Activated T-cell treated with anti-CD3 and anti-CD28 coated beads, Interleukin-2, amount 50 U/mL, for 72 hours (primary cell): ENCODE results near the gene GPC6. TPM values are rescaled to one million over a fixed set of nuclear protein-coding genes. Genes with fewer than 3 reads are reported as not detected.

Experiments
- ATAC-seq, 2 donors: fragments of 150-1000 bp; cut with Tn5 transposase; replicated peaks in 1 of 2; 2 replicates each; pipeline ENCODE4 v1.10.0; 2021; ENCODE audit warnings: moderate library complexity in 2 of 2, mild to moderate bottlenecking in 1 of 2
- DNase-seq, 2 donors: peaks; one replicate each; pipeline ENCODE4 v3.0.0; 2021 to 2022; ENCODE audit warnings: mixed read lengths in 1 of 2
- H3K27ac Mint-ChIP-seq: one replicate; pipeline ENCODE4 v1.8.0; 2022; ENCODE audit warnings: mild to moderate bottlenecking, moderate library complexity, mixed read lengths
- H3K27me3 Mint-ChIP-seq: one replicate; pipeline ENCODE4 v1.8.0; 2022; ENCODE audit warnings: low read depth, mixed read lengths
- H3K36me3 Mint-ChIP-seq, 2 donors: one replicate each; pipeline ENCODE4 v1.8.0; 2022; ENCODE audit warnings: mixed read lengths in 2 of 2, mild to moderate bottlenecking in 1 of 2; ENCODE audit not compliant: insufficient read depth in 2 of 2
- H3K4me1 Mint-ChIP-seq: one replicate; pipeline ENCODE4 v1.8.0; 2022; ENCODE audit warnings: low read depth, mixed read lengths
- H3K4me3 Mint-ChIP-seq, 2 donors: one replicate each; pipeline ENCODE4 v1.8.0; 2022; ENCODE audit warnings: mild to moderate bottlenecking in 2 of 2, mixed read lengths in 2 of 2, moderate library complexity in 2 of 2
- H3K9me3 Mint-ChIP-seq, 2 donors: one replicate each; pipeline ENCODE4 v1.8.0; 2022; ENCODE audit warnings: mixed read lengths in 2 of 2
- total RNA-seq, 2 donors: library from RNA; stranded (reverse); gene quantifications; one replicate each; pipeline ENCODE4 v1.2.3, GENCODE V29; 2022

Gene GPC6
- total RNA-seq, 2 donors from 2014 or later = not detected

GRCh38 chr13:93762708-93763426 is 536.3 kb downstream of the GPC6 start:
- DNase-seq = no peak
- Mint-ChIP-seq H3K36me3 (no peaks in the 10 kb centered on the region), H3K9me3 (peaks cover 2 to 4% of the 10 kb centered on the region in 2 donors), H3K4me3 (no peak overlapping the region), H3K27me3 (peaks cover 7% of the 10 kb centered on the region), H3K4me1 (no peaks in the 10 kb centered on the region), H3K27ac (no peak overlapping the region)
- ATAC-seq = no peak

DNA sequence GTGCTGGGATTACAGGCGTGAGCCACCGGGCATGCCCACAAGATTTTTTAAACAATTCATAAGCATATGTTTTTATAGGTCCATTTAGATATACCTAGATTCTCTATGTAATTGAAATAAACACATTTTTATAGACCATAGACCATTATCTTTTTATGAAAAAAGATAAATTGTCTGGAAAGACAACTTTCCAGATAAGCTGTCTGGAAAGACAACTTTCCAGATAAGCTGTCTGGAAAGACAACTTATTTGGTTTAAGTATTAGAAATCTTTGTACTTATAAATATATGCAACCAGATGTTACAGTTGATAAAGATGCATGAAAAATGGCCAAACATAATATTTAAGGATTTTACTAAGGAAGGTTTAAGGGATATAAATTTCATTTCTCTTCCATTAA is 538.5 kb downstream of the GPC6 start:
- Mint-ChIP-seq H3K27me3 (peaks cover 13% of the 10 kb centered on the region), H3K4me1 (no peaks in the 10 kb centered on the region), H3K9me3 (peaks cover 2 to 4% of the 10 kb centered on the region in 2 donors), H3K36me3 (no peaks in the 10 kb centered on the region), H3K4me3 (no peak overlapping the region), H3K27ac (no peak overlapping the region)
- DNase-seq = no peak
- no peak for ATAC-seq

DNA sequence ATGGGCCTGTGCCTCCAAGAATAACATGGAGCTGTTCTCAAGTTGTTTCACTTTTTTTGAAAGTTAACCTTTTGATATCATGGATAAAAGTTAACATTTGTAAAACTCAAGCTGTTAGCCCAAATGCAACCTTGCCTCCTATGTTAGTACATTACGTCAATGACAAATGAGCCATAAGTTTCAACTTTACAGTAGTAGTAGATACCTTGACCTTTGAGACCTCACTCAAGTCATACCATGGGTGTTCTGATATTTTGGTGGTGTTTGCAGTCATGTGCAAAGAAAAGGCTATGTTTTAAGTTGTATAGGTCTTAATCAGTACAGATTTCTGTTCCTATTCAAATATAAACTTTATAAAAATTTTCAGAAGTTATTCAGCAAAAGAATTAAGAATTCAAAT is 539.2 kb downstream of the GPC6 start:
- Mint-ChIP-seq H3K4me3 (no peak overlapping the region), H3K9me3 (peaks cover 2 to 4% of the 10 kb centered on the region in 2 donors), H3K4me1 (no peaks in the 10 kb centered on the region), H3K27me3 (peaks cover 18% of the 10 kb centered on the region), H3K27ac (no peak overlapping the region), H3K36me3 (no peaks in the 10 kb centered on the region)
- ATAC-seq = no peak
- DNase-seq = no peak

DNA sequence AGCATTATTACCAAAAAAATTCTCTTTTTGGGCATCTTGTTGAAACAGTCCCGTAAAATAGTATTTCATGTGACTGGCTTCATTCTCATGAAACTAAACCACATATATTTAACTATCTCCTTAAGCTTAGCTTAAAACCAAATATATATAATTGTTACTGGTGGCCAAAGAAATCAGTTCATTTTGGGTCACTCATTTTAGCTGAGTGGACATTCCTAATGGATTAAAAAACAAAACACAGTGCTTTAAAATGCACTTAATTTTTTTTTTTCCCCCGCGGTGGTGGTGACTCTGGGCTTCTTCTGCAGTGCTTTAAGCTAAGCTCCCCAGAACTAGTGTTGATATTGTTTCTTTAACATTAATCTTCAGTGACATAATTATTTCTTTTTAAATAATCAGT is 540.1 kb downstream of the GPC6 start:
- Mint-ChIP-seq H3K4me3 (no peak overlapping the region), H3K27ac (no peak overlapping the region), H3K27me3 (peaks cover 21% of the 10 kb centered on the region), H3K4me1 (no peaks in the 10 kb centered on the region), H3K9me3 (peaks cover 2 to 4% of the 10 kb centered on the region in 2 donors), H3K36me3 (no peaks in the 10 kb centered on the region)
- no peak for DNase-seq
- no peak for ATAC-seq

DNA sequence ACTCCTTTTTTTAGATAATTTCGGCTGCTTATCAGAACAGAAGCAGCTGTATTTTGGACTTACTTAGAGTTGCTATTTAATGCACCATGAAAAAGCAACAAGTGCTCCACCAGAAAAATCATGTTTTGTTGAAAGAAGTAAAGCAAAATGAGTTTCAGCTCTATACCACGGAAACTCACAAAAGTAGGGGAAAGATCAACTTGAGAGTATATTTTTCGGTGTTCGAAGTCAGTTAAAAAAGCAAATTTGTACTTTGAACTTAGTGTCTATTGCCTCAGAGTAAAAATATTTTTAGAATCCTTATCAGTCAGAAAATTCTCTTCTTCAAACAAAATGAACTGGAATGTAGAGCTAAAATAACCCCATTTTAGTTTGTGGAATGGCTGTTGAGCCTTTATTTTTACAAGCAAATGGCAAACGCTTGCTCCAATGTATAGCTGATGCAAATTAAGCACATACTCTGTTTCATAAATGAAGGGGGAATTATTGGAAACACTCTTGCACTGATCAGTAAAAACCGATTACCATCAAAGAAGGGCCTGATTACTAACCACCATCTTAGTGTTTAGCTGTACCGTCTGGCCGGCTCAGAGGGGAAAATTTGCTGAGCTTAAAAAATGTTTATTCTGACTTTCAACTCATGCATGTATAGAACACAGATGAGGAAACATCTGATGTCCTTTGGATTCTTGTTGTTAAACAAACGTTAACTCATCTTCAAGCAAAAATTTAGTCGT is 540.7 kb downstream of the GPC6 start:
- ATAC-seq (no peak), DNase-seq (no peak)
- no peaks in the 10 kb centered on the region for H3K36me3 Mint-ChIP-seq
- peaks cover 0 to 4% of the 10 kb centered on the region in 2 donors for H3K9me3 Mint-ChIP-seq
- peaks cover 21% of the 10 kb centered on the region for H3K27me3 Mint-ChIP-seq
- H3K4me3 Mint-ChIP-seq = no peak overlapping the region
- no peak overlapping the region for H3K27ac Mint-ChIP-seq
- no peaks in the 10 kb centered on the region for H3K4me1 Mint-ChIP-seq

GRCh38 chr13:93767917-93768409 is 541.4 kb downstream of the GPC6 start:
- no peak overlapping the region for H3K27ac Mint-ChIP-seq
- no peak overlapping the region for H3K4me3 Mint-ChIP-seq
- no peak for DNase-seq
- H3K4me1 Mint-ChIP-seq = no peaks in the 10 kb centered on the region
- peaks cover 24% of the 10 kb centered on the region for H3K27me3 Mint-ChIP-seq
- H3K36me3 Mint-ChIP-seq = no peaks in the 10 kb centered on the region
- peaks cover 0 to 4% of the 10 kb centered on the region in 2 donors for H3K9me3 Mint-ChIP-seq
- ATAC-seq = no peak

- H3K9me3 Mint-ChIP-seq = no peaks in the 10 kb centered on the region
- no peak for DNase-seq
- no peak overlapping the region for H3K4me3 Mint-ChIP-seq
- H3K27me3 Mint-ChIP-seq = peaks cover 24% of the 10 kb centered on the region
- no peaks in the 10 kb centered on the region for H3K4me1 Mint-ChIP-seq
- ATAC-seq = no peak
- no peaks in the 10 kb centered on the region for H3K36me3 Mint-ChIP-seq
- no peak overlapping the region for H3K27ac Mint-ChIP-seq
These were observed 542.5 kb downstream of the GPC6 start for GRCh38 chr13:93769101-93769500.

DNA sequence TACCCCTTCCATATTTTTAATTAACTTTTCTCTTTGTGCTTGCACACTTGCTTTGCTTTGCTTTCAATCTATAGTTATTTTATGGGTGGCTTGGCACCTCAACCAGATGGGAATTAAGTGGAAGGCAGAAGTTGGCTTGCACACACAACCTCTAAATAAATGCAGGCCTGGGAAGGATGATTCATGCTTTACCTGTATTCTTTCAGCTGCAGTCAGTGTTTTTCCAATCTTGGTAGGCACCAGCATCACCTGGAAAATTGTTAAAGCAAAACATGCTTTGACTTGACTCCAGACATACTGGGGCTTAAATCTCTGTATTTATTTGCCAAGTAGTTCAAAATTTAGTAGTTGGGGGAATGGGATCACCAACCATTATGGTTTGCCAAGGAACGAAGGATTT is 543.0 kb downstream of the GPC6 start:
- Mint-ChIP-seq H3K4me3 (no peak overlapping the region), H3K4me1 (no peaks in the 10 kb centered on the region), H3K27ac (no peak overlapping the region), H3K36me3 (no peaks in the 10 kb centered on the region), H3K9me3 (no peaks in the 10 kb centered on the region), H3K27me3 (peaks cover 28% of the 10 kb centered on the region)
- ATAC-seq (no peak), DNase-seq (no peak)

- no peaks in the 10 kb centered on the region for H3K36me3 Mint-ChIP-seq
- H3K4me3 Mint-ChIP-seq = no peak overlapping the region
- DNase-seq (no peak), ATAC-seq (no peak)
- H3K27ac Mint-ChIP-seq = no peak overlapping the region
- no peaks in the 10 kb centered on the region for H3K4me1 Mint-ChIP-seq
- no peaks in the 10 kb centered on the region for H3K9me3 Mint-ChIP-seq
- peaks cover 30% of the 10 kb centered on the region for H3K27me3 Mint-ChIP-seq
These were observed 544.6 kb downstream of the GPC6 start for GRCh38 chr13:93771227-93771626.

GRCh38 chr13:93771782-93772181 is 545.2 kb downstream of the GPC6 start:
- no peak for DNase-seq
- Mint-ChIP-seq H3K36me3 (no peaks in the 10 kb centered on the region), H3K4me1 (no peaks in the 10 kb centered on the region), H3K4me3 (no peak overlapping the region), H3K27ac (no peak overlapping the region), H3K9me3 (no peaks in the 10 kb centered on the region), H3K27me3 (peaks cover 35% of the 10 kb centered on the region)
- no peak for ATAC-seq

DNA sequence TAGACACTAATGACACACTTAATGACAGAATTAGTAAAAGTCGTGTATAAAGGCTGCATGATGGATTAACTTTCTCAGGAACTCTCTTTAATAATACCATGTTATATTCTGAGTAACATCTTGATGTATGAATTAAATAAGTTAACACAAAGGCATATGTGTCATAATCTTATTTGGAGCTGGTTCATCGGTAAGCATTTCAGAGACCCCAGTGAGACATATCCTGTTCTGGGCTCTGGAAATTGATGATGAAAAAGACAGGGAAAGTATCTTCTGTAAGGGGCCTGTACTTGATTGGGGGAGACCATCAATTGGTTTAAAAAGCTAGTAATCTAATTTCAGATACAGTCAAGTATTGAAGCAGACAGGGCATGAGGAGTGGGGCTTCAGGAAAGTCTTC is 547.9 kb downstream of the GPC6 start:
- ATAC-seq (no peak), DNase-seq (no peak)
- Mint-ChIP-seq H3K9me3 (no peaks in the 10 kb centered on the region), H3K36me3 (no peaks in the 10 kb centered on the region), H3K4me3 (no peak overlapping the region), H3K27me3 (peaks cover 38% of the 10 kb centered on the region), H3K27ac (no peak overlapping the region), H3K4me1 (no peaks in the 10 kb centered on the region)

- Mint-ChIP-seq H3K4me3 (no peak overlapping the region), H3K4me1 (no peaks in the 10 kb centered on the region), H3K9me3 (no peaks in the 10 kb centered on the region)
These were observed 548.4 kb downstream of the GPC6 start for GRCh38 chr13:93775027-93775426.

GRCh38 chr13:93775507-93776108 is 549.0 kb downstream of the GPC6 start:
- no peaks in the 10 kb centered on the region for H3K4me1 Mint-ChIP-seq
- H3K27me3 Mint-ChIP-seq = peaks cover 32% of the 10 kb centered on the region
- no peak for DNase-seq
- H3K36me3 Mint-ChIP-seq = no peaks in the 10 kb centered on the region
- H3K4me3 Mint-ChIP-seq = no peak overlapping the region
- no peaks in the 10 kb centered on the region for H3K9me3 Mint-ChIP-seq
- H3K27ac Mint-ChIP-seq = no peak overlapping the region
- ATAC-seq = no peak

More at GRCh38 chr13:93775027-93775426, 548.4 kb downstream of the GPC6 start:
- Mint-ChIP-seq H3K36me3 (no peaks in the 10 kb centered on the region), H3K27ac (no peak overlapping the region), H3K27me3 (peaks cover 35% of the 10 kb centered on the region)
- no peak for DNase-seq
- ATAC-seq = no peak
